ENCODE data around the gene ARHGAP32.

ARHGAP32 gene

GRCh38 chr11:128985880-128986279 lies 206.2 kb downstream of the ARHGAP32 start:
- TF ChIP-seq CTCF (IDR thresholded peaks at IDR 0.05; ENCODE audit: insufficient read depth, low read length, poor library complexity, severe bottlenecking) (no peak), EZH2phosphoT487 (conservative IDR thresholded peaks at IDR 0.05; ENCODE audit: low read length) (no peak)
- Histone ChIP-seq H3K4me2 (ENCODE audit: low read depth, low read length, poor library complexity, severe bottlenecking) (no peak overlapping the region), H3K9me3 (ENCODE audit: insufficient read depth, low read length) (no peaks in the 10 kb centered on the region), H2AFZ (ENCODE audit: low read depth, low read length, severe bottlenecking) (no peak overlapping the region), H3K27ac (ENCODE audit: low read depth, low read length) (no peak overlapping the region), H3K9me2 (replicated peaks; ENCODE audit: insufficient read depth, low read length) (no peaks in the 10 kb centered on the region), H3K9ac (ENCODE audit: low read length) (no peak overlapping the region), H3K4me3 (ENCODE audit: insufficient read depth, low read length, poor library complexity, severe bottlenecking) (no peak overlapping the region), H3F3A (ENCODE audit: insufficient read depth) (no peaks in the 10 kb centered on the region), H3K79me2 (ENCODE audit: insufficient read depth, low read length) (no peaks in the 10 kb centered on the region), H4K20me1 (ENCODE audit: low read depth, low read length) (no peaks in the 10 kb centered on the region), H3K27me3 (ENCODE audit: low read length) (no peaks in the 10 kb centered on the region), H3K36me3 (ENCODE audit: low read length) (no peaks in the 10 kb centered on the region)

GRCh38 chr11:128983023-128983422 lies 209.1 kb downstream of the ARHGAP32 start:
- Histone ChIP-seq H3K9ac (ENCODE audit: low read length) (no peak overlapping the region), H4K20me1 (ENCODE audit: low read depth, low read length) (no peaks in the 10 kb centered on the region), H3K79me2 (ENCODE audit: insufficient read depth, low read length) (no peaks in the 10 kb centered on the region), H3K4me2 (ENCODE audit: low read depth, low read length, poor library complexity, severe bottlenecking) (no peak overlapping the region), H2AFZ (ENCODE audit: low read depth, low read length, severe bottlenecking) (no peak overlapping the region), H3F3A (ENCODE audit: insufficient read depth) (no peaks in the 10 kb centered on the region), H3K27me3 (ENCODE audit: low read length) (no peaks in the 10 kb centered on the region), H3K9me2 (replicated peaks; ENCODE audit: insufficient read depth, low read length) (no peaks in the 10 kb centered on the region), H3K36me3 (ENCODE audit: low read length) (no peaks in the 10 kb centered on the region), H3K9me3 (ENCODE audit: insufficient read depth, low read length) (no peaks in the 10 kb centered on the region), H3K27ac (ENCODE audit: low read depth, low read length) (no peak overlapping the region), H3K4me3 (ENCODE audit: insufficient read depth, low read length, poor library complexity, severe bottlenecking) (no peak overlapping the region)
- TF ChIP-seq CTCF (IDR thresholded peaks at IDR 0.05; ENCODE audit: insufficient read depth, low read length, poor library complexity, severe bottlenecking) (no peak), EZH2phosphoT487 (conservative IDR thresholded peaks at IDR 0.05; ENCODE audit: low read length) (no peak)

- Histone ChIP-seq H3K9me2 (replicated peaks; ENCODE audit: insufficient read depth, low read length) (no peaks in the 10 kb centered on the region), H3K36me3 (ENCODE audit: low read length) (no peaks in the 10 kb centered on the region), H2AFZ (ENCODE audit: low read depth, low read length, severe bottlenecking) (no peak overlapping the region), H3K4me2 (ENCODE audit: low read depth, low read length, poor library complexity, severe bottlenecking) (no peak overlapping the region), H4K20me1 (ENCODE audit: low read depth, low read length) (no peaks in the 10 kb centered on the region), H3K9me3 (ENCODE audit: insufficient read depth, low read length) (no peaks in the 10 kb centered on the region), H3K4me3 (ENCODE audit: insufficient read depth, low read length, poor library complexity, severe bottlenecking) (no peak overlapping the region), H3K27me3 (ENCODE audit: low read length) (no peaks in the 10 kb centered on the region), H3K27ac (ENCODE audit: low read depth, low read length) (no peak overlapping the region), H3K9ac (ENCODE audit: low read length) (no peak overlapping the region), H3F3A (ENCODE audit: insufficient read depth) (no peaks in the 10 kb centered on the region), H3K79me2 (ENCODE audit: insufficient read depth, low read length) (no peaks in the 10 kb centered on the region)
- TF ChIP-seq CTCF (IDR thresholded peaks at IDR 0.05; ENCODE audit: insufficient read depth, low read length, poor library complexity, severe bottlenecking) (no peak), EZH2phosphoT487 (conservative IDR thresholded peaks at IDR 0.05; ENCODE audit: low read length) (no peak)
Observed at GRCh38 chr11:128981254-128981653, 210.9 kb downstream of the ARHGAP32 start.
